ENCODE data around the gene CADM1.

The CADM1 gene

GRCh38 chr11:115170133-115170815 is 333.9 kb downstream of the CADM1 start:
- peak; percentile 41 for FAIRE-seq

GRCh38 chr11:115169251-115169650 is 335.0 kb downstream of the CADM1 start:
- FAIRE-seq = no peak

- FAIRE-seq = no peak
Measured at GRCh38 chr11:115168686-115169085, 335.5 kb downstream of the CADM1 start.

- peak; percentile 98 for FAIRE-seq
Measured at GRCh38 chr11:115168229-115168671, 336.0 kb downstream of the CADM1 start.

- FAIRE-seq = no peak
Measured at GRCh38 chr11:115167456-115167855, 336.8 kb downstream of the CADM1 start.

GRCh38 chr11:115166820-115167219 is 337.4 kb downstream of the CADM1 start:
- no peak for FAIRE-seq

GRCh38 chr11:115164774-115165173 is 339.4 kb downstream of the CADM1 start:
- no peak for FAIRE-seq

- no peak for FAIRE-seq
Measured at GRCh38 chr11:115162919-115163318, 341.3 kb downstream of the CADM1 start.

- FAIRE-seq = no peak
Measured at GRCh38 chr11:115161876-115162275, 342.3 kb downstream of the CADM1 start.

- FAIRE-seq = no peak
Measured at GRCh38 chr11:115159207-115159606, 345.0 kb downstream of the CADM1 start.

GRCh38 chr11:115158053-115158452 is 346.2 kb downstream of the CADM1 start:
- no peak for FAIRE-seq

GRCh38 chr11:115157247-115157646 is 347.0 kb downstream of the CADM1 start:
- FAIRE-seq = no peak

- FAIRE-seq = no peak
Measured at GRCh38 chr11:115155978-115156377, 348.2 kb downstream of the CADM1 start.

GRCh38 chr11:115155320-115155719 is 348.9 kb downstream of the CADM1 start:
- FAIRE-seq = no peak

- FAIRE-seq = no peak
Measured at GRCh38 chr11:115154355-115154736, 349.9 kb downstream of the CADM1 start.

- FAIRE-seq = no peak
Measured at GRCh38 chr11:115153731-115154354, 350.4 kb downstream of the CADM1 start.

- FAIRE-seq = no peak
Measured at GRCh38 chr11:115153135-115153534, 351.1 kb downstream of the CADM1 start.

- no peak for FAIRE-seq
Measured at GRCh38 chr11:115151010-115151409, 353.2 kb downstream of the CADM1 start.

GRCh38 chr11:115148691-115149090 is 355.5 kb downstream of the CADM1 start:
- FAIRE-seq = no peak

GRCh38 chr11:115148101-115148500 is 356.1 kb downstream of the CADM1 start:
- no peak for FAIRE-seq

- FAIRE-seq = no peak
Measured at GRCh38 chr11:115147243-115147807, 356.9 kb downstream of the CADM1 start.

- no peak for FAIRE-seq
Measured at GRCh38 chr11:115146425-115146824, 357.8 kb downstream of the CADM1 start.

- FAIRE-seq = no peak
Measured at GRCh38 chr11:115145324-115145723, 358.9 kb downstream of the CADM1 start.

GRCh38 chr11:115144914-115145313 is 359.3 kb downstream of the CADM1 start:
- FAIRE-seq = no peak

All from islet of Langerhans (tissue), 1 donor.